DND-41 (cell line): Measurements from ENCODE around the gene LYSMD3.

Experiments
- ATAC-seq: fragments of 200-7000 bp; cut with Tn5 transposase; 3 replicates; pipeline ENCODE4 v1.9.1; 2021; ENCODE audit warnings: low read depth; ENCODE audit not compliant: insufficient read depth
- DNase-seq: peaks from one replicate; pipeline ENCODE4 v3.0.0-alpha.2; 2020
- H2AFZ ChIP-seq: 2 replicates; pipeline ENCODE4 v1.6.0; 2012; ENCODE audit warnings: low read depth, low read length
- H3K27ac ChIP-seq: 2 replicates; pipeline ENCODE4 v1.5.1; 2012; ENCODE audit warnings: low read length, inconsistent platforms
- H3K27me3 ChIP-seq: fragments of 200-600 bp; sonication (generic); 2 replicates; pipeline ENCODE4 v1.6.0; 2012; ENCODE audit warnings: low read length, mild to moderate bottlenecking, inconsistent platforms; ENCODE audit not compliant: insufficient read depth, poor library complexity
- H3K36me3 ChIP-seq: 2 replicates; pipeline ENCODE4 v1.5.1; 2012; ENCODE audit warnings: low read length, inconsistent platforms; ENCODE audit not compliant: insufficient read depth
- H3K4me1 ChIP-seq: 2 replicates; pipeline ENCODE4 v1.5.1; 2012; ENCODE audit warnings: mild to moderate bottlenecking, low read length; ENCODE audit not compliant: insufficient read depth
- H3K4me2 ChIP-seq: 2 replicates; pipeline ENCODE4 v1.6.0; 2012; ENCODE audit warnings: mild to moderate bottlenecking, moderate library complexity, low read length, inconsistent platforms; ENCODE audit not compliant: insufficient read depth
- H3K4me3 ChIP-seq, 2 experiments: fragments of 200-600 bp in 1 of 2; shearing (Covaris generic) in 1 of 2; 2 replicates each; pipeline ENCODE4 v1.5.1; 2012 to 2016; ENCODE audit warnings: inconsistent platforms in 2 of 2, low read length in 2 of 2, mild to moderate bottlenecking in 2 of 2, low read depth in 1 of 2, moderate library complexity in 1 of 2
- H3K79me2 ChIP-seq: 2 replicates; pipeline ENCODE4 v1.6.0; 2012; ENCODE audit warnings: low read length, inconsistent platforms; ENCODE audit not compliant: insufficient read depth
- H3K9ac ChIP-seq: 2 replicates; pipeline ENCODE4 v1.6.0; 2012; ENCODE audit warnings: low read depth, mild to moderate bottlenecking, inconsistent platforms, low read length, moderate library complexity
- H3K9me3 ChIP-seq: 2 replicates; pipeline ENCODE4 v1.5.1; 2012; ENCODE audit warnings: low read length, moderate library complexity, mild to moderate bottlenecking, inconsistent platforms; ENCODE audit not compliant: insufficient read depth, severe bottlenecking
- H4K20me1 ChIP-seq: 2 replicates; pipeline ENCODE4 v1.6.0; 2012; ENCODE audit warnings: low read length; ENCODE audit not compliant: insufficient read depth
- CTCF ChIP-seq: IDR thresholded peaks from 2 replicates; pipeline ENCODE4 v1.5.1; 2012; ENCODE audit warnings: borderline replicate concordance, low read length, moderate library complexity, mild to moderate bottlenecking; ENCODE audit not compliant: poor library complexity, severe bottlenecking; ENCODE audit errors: extremely low read depth
- EZH2 ChIP-seq: IDR thresholded peaks from 3 replicates; pipeline ENCODE4 v1.6.1; 2012; ENCODE audit warnings: borderline replicate concordance, low read depth, mild to moderate bottlenecking, moderate library complexity, low read length, inconsistent platforms; ENCODE audit not compliant: severe bottlenecking

Gene LYSMD3

GRCh38 chr5:90542827-90543519 is 13.6 kb upstream of the LYSMD3 start:
- no peak overlapping the region for H3K4me3 ChIP-seq
- H3K27me3 ChIP-seq, result peaks cover 4% of the 10 kb centered on the region
- H2AFZ ChIP-seq, result no peak overlapping the region
- no peaks in the 10 kb centered on the region for H4K20me1 ChIP-seq
- H3K79me2 ChIP-seq, result no peaks in the 10 kb centered on the region
- no peak overlapping the region for H3K4me2 ChIP-seq
- ATAC-seq, result no peak
- no peak overlapping the region for H3K9ac ChIP-seq
- H3K36me3 ChIP-seq, result no peaks in the 10 kb centered on the region
- H3K4me1 ChIP-seq, result no peaks in the 10 kb centered on the region
- TF ChIP-seq CTCF, result no peak
- no peak for TF ChIP-seq EZH2
- DNase-seq, result no peak
- no peak overlapping the region for H3K27ac ChIP-seq
- H3K9me3 ChIP-seq, result no peaks in the 10 kb centered on the region

GRCh38 chr5:90534922-90535321 is 5.5 kb upstream of the LYSMD3 start:
- TF ChIP-seq EZH2 (no peak), CTCF (no peak)
- H2AFZ ChIP-seq, result no peak overlapping the region
- no peak overlapping the region for H3K27ac ChIP-seq
- no peaks in the 10 kb centered on the region for H4K20me1 ChIP-seq
- DNase-seq, result no peak
- no peak overlapping the region for H3K4me3 ChIP-seq
- no peak overlapping the region for H3K4me2 ChIP-seq
- H3K36me3 ChIP-seq, result no peaks in the 10 kb centered on the region
- H3K9ac ChIP-seq, result no peak overlapping the region
- H3K4me1 ChIP-seq, result peaks cover 8% of the 10 kb centered on the region
- H3K27me3 ChIP-seq, result peaks cover 9% of the 10 kb centered on the region
- H3K9me3 ChIP-seq, result no peaks in the 10 kb centered on the region
- ATAC-seq, result no peak
- H3K79me2 ChIP-seq, result no peaks in the 10 kb centered on the region

- Histone ChIP-seq H4K20me1 (no peaks in the 10 kb centered on the region), H3K79me2 (peaks cover 6% of the 10 kb centered on the region), H3K9ac (no peak overlapping the region), H3K27ac (no peak overlapping the region), H3K4me2 (no peak overlapping the region), H2AFZ (no peak overlapping the region), H3K9me3 (no peaks in the 10 kb centered on the region), H3K27me3 (peaks cover 9% of the 10 kb centered on the region), H3K4me3 (no peak overlapping the region), H3K36me3 (no peaks in the 10 kb centered on the region; the same call in 1 of the 2 replicates), H3K4me1 (peaks cover 8% of the 10 kb centered on the region)
- ATAC-seq, result no peak
- TF ChIP-seq EZH2 (no peak), CTCF (no peak)
- no peak for DNase-seq
Observed at GRCh38 chr5:90533794-90534193, 4.4 kb upstream of the LYSMD3 start.
